ENCODE measurements around the gene GABRA6. TPM values are rescaled to one million over a fixed set of nuclear protein-coding genes. Genes with fewer than 3 reads are reported as not detected.

The GABRA6 gene
- total and polyA plus RNA-seq, 4 donors, result not detected

DNA sequence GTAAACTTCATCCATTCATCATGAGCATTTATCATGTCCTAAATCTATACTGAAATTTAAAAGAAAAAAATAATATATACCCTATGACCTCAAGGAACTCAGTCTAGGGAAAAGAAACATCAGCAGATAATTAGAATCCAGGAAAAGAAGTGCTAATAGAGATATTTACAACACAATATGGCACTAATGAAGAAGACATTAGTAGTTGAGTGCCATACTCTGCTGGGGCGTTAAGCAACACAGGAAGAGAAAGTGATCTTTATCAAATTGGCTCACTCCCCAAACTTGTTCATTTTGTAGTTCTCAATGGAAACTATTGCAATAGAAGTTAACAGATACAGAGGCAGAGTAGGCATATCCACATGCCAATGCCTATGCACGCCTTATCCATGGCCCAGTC lies 27.5 kb downstream of the GABRA6 start:
- TF ChIP-seq FOXA2 (IDR thresholded peaks at IDR 0.05), result no peak
- TF ChIP-seq, protein P1, sequence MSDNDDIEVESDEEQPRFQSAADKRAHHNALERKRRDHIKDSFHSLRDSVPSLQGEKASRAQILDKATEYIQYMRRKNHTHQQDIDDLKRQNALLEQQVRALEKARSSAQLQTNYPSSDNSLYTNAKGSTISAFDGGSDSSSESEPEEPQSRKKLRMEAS (IDR thresholded peaks at IDR 0.05), result no peak
- TF ChIP-seq YY1 (IDR thresholded peaks at IDR 0.05), result no peak
- no peak for TF ChIP-seq RAD21 (IDR thresholded peaks at IDR 0.05)
- TF ChIP-seq JUND (IDR thresholded peaks at IDR 0.05), result no peak
- TF ChIP-seq NR2F2 (IDR thresholded peaks at IDR 0.05), result no peak
- TF ChIP-seq ATF3 (IDR thresholded peaks at IDR 0.05), result no peak
- no peak for TF ChIP-seq ZBTB33 (IDR thresholded peaks at IDR 0.05)
- no peak for TF ChIP-seq REST (IDR thresholded peaks at IDR 0.05)
- no peak for TF ChIP-seq EGR1 (IDR thresholded peaks at IDR 0.05; ENCODE audit: low read depth in 2 of 2)
- TF ChIP-seq GABPA (IDR thresholded peaks at IDR 0.05 in 1 of 2, conservative IDR thresholded peaks at IDR 0.05 in 1 of 2), result no peak
- no peak for TF ChIP-seq HNF4A (conservative IDR thresholded peaks at IDR 0.05)
- TF ChIP-seq RXRA (IDR thresholded peaks at IDR 0.05), result no peak
- TF ChIP-seq CTCF (IDR thresholded peaks at IDR 0.05; ENCODE audit: low read depth, low read length, missing input control), result no peak
- no peak for TF ChIP-seq FOXA1 (IDR thresholded peaks at IDR 0.05)
- no peak for TF ChIP-seq TAF1 (conservative IDR thresholded peaks at IDR 0.05)
- TF ChIP-seq HNF4G (IDR thresholded peaks at IDR 0.05), result no peak
- no peak for TF ChIP-seq SP1 (IDR thresholded peaks at IDR 0.05)
- no peak for DNase-seq (ENCODE audit: low spot score)
- Histone ChIP-seq H3K27ac (ENCODE audit: low read depth in 1 of 2, low read length in 2 of 2) (no peak overlapping the region), H3K27me3 (ENCODE audit: control insufficient read depth in 4 of 4, insufficient read depth in 4 of 4, low read length in 3 of 4) (no peaks in the 10 kb centered on the region), H3K9me3 (ENCODE audit: control insufficient read depth in 4 of 4, low read length in 3 of 4) (no peaks in the 10 kb centered on the region), H3K36me3 (ENCODE audit: control insufficient read depth in 4 of 4, insufficient read depth in 3 of 4, low read depth in 1 of 4, low read length in 3 of 4) (no peaks in the 10 kb centered on the region), H3K9ac (ENCODE audit: low read depth in 1 of 2, low read length in 2 of 2) (no peak overlapping the region), H3K4me3 (ENCODE audit: low read depth in 1 of 3, low read length in 3 of 3) (no peak overlapping the region), H3K4me1 (ENCODE audit: control insufficient read depth in 4 of 4, insufficient read depth in 4 of 4, low read length in 3 of 4) (no peaks in the 10 kb centered on the region)
- 53% methylated on average over 2 of the region's 2 CpGs for WGBS

All from liver (tissue), 9 donors.